ENCODE results near the gene LMCD1. TPM values are rescaled to one million over a fixed set of nuclear protein-coding genes. Genes with fewer than 3 reads are reported as not detected.

Gene LMCD1
- total RNA-seq, 1 donor from 2014 or later: 174 TPM

- no peak for TF ChIP-seq CTCF (IDR thresholded peaks at IDR 0.05)
- H3K4me1 ChIP-seq: peaks cover 3% of the 10 kb centered on the region
- DNase-seq (no peak), ATAC-seq (no peak)
- no peaks in the 10 kb centered on the region for H3K27me3 ChIP-seq
- no peak overlapping the region for H3K4me3 ChIP-seq
- H3K27ac ChIP-seq: no peak overlapping the region
- no peaks in the 10 kb centered on the region for H3K36me3 ChIP-seq
- H3K9me3 ChIP-seq: no peaks in the 10 kb centered on the region
- intact Hi-C loops (cut with DNase I): no loop called here
Measured at GRCh38 chr3:8464668-8465067, 37.0 kb upstream of the LMCD1 start.

GRCh38 chr3:8466526-8466925 lies 35.1 kb upstream of the LMCD1 start:
- Histone ChIP-seq H3K4me3 (no peak overlapping the region), H3K9me3 (no peaks in the 10 kb centered on the region), H3K4me1 (peaks cover 8% of the 10 kb centered on the region), H3K27me3 (no peaks in the 10 kb centered on the region), H3K27ac (no peak overlapping the region), H3K36me3 (no peaks in the 10 kb centered on the region)
- intact Hi-C loops (cut with DNase I): no loop called here
- no peak for DNase-seq
- no peak for TF ChIP-seq CTCF (IDR thresholded peaks at IDR 0.05)
- no peak for ATAC-seq

- intact Hi-C loops (cut with DNase I): no loop called here
- no peak overlapping the region for H3K27ac ChIP-seq
- H3K27me3 ChIP-seq: no peaks in the 10 kb centered on the region
- no peak overlapping the region for H3K4me3 ChIP-seq
- H3K9me3 ChIP-seq: no peaks in the 10 kb centered on the region
- DNase-seq (no peak), ATAC-seq (peak; percentile 74)
- H3K4me1 ChIP-seq: peaks cover 5% of the 10 kb centered on the region
- TF ChIP-seq CTCF (IDR thresholded peaks at IDR 0.05): no peak
- no peaks in the 10 kb centered on the region for H3K36me3 ChIP-seq
Measured at GRCh38 chr3:8470801-8471200, 30.8 kb upstream of the LMCD1 start.

- H3K27ac ChIP-seq: no peak overlapping the region
- ATAC-seq: no peak
Measured at GRCh38 chr3:8472549-8472948, 29.1 kb upstream of the LMCD1 start.

GRCh38 chr3:8473029-8473428 lies 28.6 kb upstream of the LMCD1 start:
- ATAC-seq (no peak), DNase-seq (no peak)
- Histone ChIP-seq H3K9me3 (no peaks in the 10 kb centered on the region), H3K27ac (no peak overlapping the region), H3K27me3 (no peaks in the 10 kb centered on the region), H3K36me3 (no peaks in the 10 kb centered on the region), H3K4me3 (no peak overlapping the region), H3K4me1 (peaks cover 5% of the 10 kb centered on the region)
- intact Hi-C loops (cut with DNase I): no loop called here
- no peak for TF ChIP-seq CTCF (IDR thresholded peaks at IDR 0.05)

More at GRCh38 chr3:8472549-8472948, 29.1 kb upstream of the LMCD1 start:
- no peak for DNase-seq
- Histone ChIP-seq H3K4me3 (no peak overlapping the region), H3K9me3 (no peaks in the 10 kb centered on the region), H3K27me3 (no peaks in the 10 kb centered on the region), H3K4me1 (peaks cover 5% of the 10 kb centered on the region), H3K36me3 (no peaks in the 10 kb centered on the region)
- no peak for TF ChIP-seq CTCF (IDR thresholded peaks at IDR 0.05)
- intact Hi-C loops (cut with DNase I): no loop called here

GRCh38 chr3:8473990-8474389 lies 27.6 kb upstream of the LMCD1 start:
- no peaks in the 10 kb centered on the region for H3K9me3 ChIP-seq
- TF ChIP-seq CTCF (IDR thresholded peaks at IDR 0.05): no peak

More at GRCh38 chr3:8473990-8474389, 27.6 kb upstream of the LMCD1 start:
- H3K36me3 ChIP-seq: no peaks in the 10 kb centered on the region
- H3K4me3 ChIP-seq: no peak overlapping the region
- ATAC-seq (no peak), DNase-seq (no peak)
- peaks cover 5% of the 10 kb centered on the region for H3K4me1 ChIP-seq
- intact Hi-C loops (cut with DNase I): no loop called here
- H3K27ac ChIP-seq: no peak overlapping the region
- H3K27me3 ChIP-seq: no peaks in the 10 kb centered on the region

Data from upper lobe of right lung (tissue), 1 donor.